Fibroblast of the aortic adventitia (primary cell): Measurements from ENCODE around the gene SURF6. TPM values are rescaled to one million over a fixed set of nuclear protein-coding genes. Genes with fewer than 3 reads are reported as not detected.
A peak's percentile ranks its signal among the peaks of the same experiment; 100 is the strongest.

Source experiments
- DNase-seq: peaks from one replicate; pipeline ENCODE4 v3.0.0-alpha.2; 2010; ENCODE audit warnings: low read depth
- H3K4me3 ChIP-seq: 2 replicates; pipeline ENCODE4 v1.5.1; 2011; ENCODE audit warnings: low read depth, mild to moderate bottlenecking, control low read depth, low read length, moderate library complexity
- CTCF ChIP-seq: IDR thresholded peaks from 2 replicates; pipeline ENCODE4 v1.5.1; 2011; ENCODE audit warnings: mild to moderate bottlenecking, low read length, control low read depth, inconsistent platforms; ENCODE audit not compliant: insufficient read depth
- total RNA-seq: library from RNA; depleted of rRNA; stranded (reverse); fragments of >200 nt; gene quantifications from 2 replicates; pipeline ENCODE4 v1.2.3, GENCODE V29; 2012; ENCODE audit warnings: low replicate concordance

SURF6 gene
- 6.9 and 13.5 TPM in 2 replicates for total RNA-seq

GRCh38 chr9:133335924-133336811 is at the start of gene SURF6:
TSS of gene SURF6 (minus strand) at chr9:133336188. CDS start at chr9:133336132, 56 bp downstream.
- DNase-seq, result peak; percentile 79

GRCh38 chr9:133385452-133385851 is 49.5 kb upstream of the SURF6 start:
- no peak overlapping the region for H3K4me3 ChIP-seq
- no peak for DNase-seq
- no peak for TF ChIP-seq CTCF

More at GRCh38 chr9:133335924-133336811, at the start of gene SURF6:
- H3K4me3 ChIP-seq, result peak within 1 kb of the TSS; percentile 97
- TF ChIP-seq CTCF, result no peak

- no peak for TF ChIP-seq CTCF
- H3K4me3 ChIP-seq, result no peak overlapping the region
- DNase-seq, result no peak
These were observed 48.8 kb upstream of the SURF6 start for GRCh38 chr9:133384736-133385321.

GRCh38 chr9:133383438-133383837 is 47.5 kb upstream of the SURF6 start:
- TF ChIP-seq CTCF, result no peak
- no peak overlapping the region for H3K4me3 ChIP-seq
- DNase-seq, result no peak

GRCh38 chr9:133382507-133383141 is 46.6 kb upstream of the SURF6 start:
- no peak overlapping the region for H3K4me3 ChIP-seq
- no peak for TF ChIP-seq CTCF
- DNase-seq, result no peak

GRCh38 chr9:133380734-133381133 is 44.7 kb upstream of the SURF6 start:
- TF ChIP-seq CTCF, result no peak
- H3K4me3 ChIP-seq, result no peak overlapping the region
- DNase-seq, result no peak
